Lower leg skin (tissue), 3 donors: ENCODE measurements around the gene SDCBP2.

Experiments
- POLR2A ChIP-seq, 2 donors: fragments of 450-650 bp; IDR thresholded peaks; one replicate each; pipeline ENCODE4 v1.6.1; 2016 to 2017; ENCODE audit warnings: antibody characterized with exemption in 2 of 2, mild to moderate bottlenecking in 1 of 2, moderate library complexity in 1 of 2
- TF ChIP-seq, protein P1 (sequence below), 3 donors: fragments of 450-650 bp; IDR thresholded peaks; one replicate each; pipeline ENCODE4 v1.5.1; 2016; ENCODE audit warnings: antibody characterized with exemption in 3 of 3, mild to moderate bottlenecking in 3 of 3, moderate library complexity in 2 of 3

DNA sequence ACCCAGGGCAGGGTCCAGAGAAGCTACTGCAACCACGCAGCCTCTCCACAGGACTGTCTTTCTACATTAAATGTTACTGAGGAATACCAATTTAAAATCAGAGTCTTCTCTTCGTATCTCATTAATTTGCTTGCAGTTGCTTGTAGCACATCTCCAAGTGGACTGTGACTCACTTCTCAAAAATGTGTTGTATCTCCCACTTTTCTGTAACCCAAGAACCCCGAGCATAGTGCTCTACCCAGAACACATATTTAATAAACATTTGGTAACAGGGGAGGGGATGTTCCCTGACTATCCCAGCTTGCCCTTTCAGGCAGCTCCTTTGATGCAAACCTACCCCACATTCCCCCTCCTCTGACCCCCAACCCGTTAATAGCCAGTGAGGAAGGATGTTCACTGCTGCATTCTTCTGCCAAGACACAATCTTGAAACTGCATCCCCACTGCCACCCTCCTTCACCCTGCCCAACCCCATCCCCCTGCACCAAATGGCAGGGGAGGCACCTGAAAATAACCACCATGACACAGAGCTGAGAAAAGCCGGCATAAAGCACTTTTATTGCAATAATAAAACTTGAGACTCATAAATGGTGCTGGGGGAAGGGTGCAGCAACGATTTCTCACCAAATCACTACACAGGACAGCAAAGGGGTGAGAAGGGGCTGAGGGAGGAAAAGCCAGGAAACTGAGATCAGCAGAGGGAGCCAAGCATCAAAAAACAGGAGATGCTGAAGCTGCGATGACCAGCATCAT is 39.7 kb upstream of the SDCBP2 start:
- TF ChIP-seq, protein P1, sequence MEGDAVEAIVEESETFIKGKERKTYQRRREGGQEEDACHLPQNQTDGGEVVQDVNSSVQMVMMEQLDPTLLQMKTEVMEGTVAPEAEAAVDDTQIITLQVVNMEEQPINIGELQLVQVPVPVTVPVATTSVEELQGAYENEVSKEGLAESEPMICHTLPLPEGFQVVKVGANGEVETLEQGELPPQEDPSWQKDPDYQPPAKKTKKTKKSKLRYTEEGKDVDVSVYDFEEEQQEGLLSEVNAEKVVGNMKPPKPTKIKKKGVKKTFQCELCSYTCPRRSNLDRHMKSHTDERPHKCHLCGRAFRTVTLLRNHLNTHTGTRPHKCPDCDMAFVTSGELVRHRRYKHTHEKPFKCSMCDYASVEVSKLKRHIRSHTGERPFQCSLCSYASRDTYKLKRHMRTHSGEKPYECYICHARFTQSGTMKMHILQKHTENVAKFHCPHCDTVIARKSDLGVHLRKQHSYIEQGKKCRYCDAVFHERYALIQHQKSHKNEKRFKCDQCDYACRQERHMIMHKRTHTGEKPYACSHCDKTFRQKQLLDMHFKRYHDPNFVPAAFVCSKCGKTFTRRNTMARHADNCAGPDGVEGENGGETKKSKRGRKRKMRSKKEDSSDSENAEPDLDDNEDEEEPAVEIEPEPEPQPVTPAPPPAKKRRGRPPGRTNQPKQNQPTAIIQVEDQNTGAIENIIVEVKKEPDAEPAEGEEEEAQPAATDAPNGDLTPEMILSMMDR (IDR thresholded peaks at IDR 0.05) = no peak
- no peak for TF ChIP-seq POLR2A (IDR thresholded peaks at IDR 0.05)
